Cardiac fibroblast (primary cell): ENCODE measurements around the gene HIP1.
A peak's percentile ranks its signal among the peaks of the same experiment; 100 is the strongest.
"Not testable (repeated sequence)": the region's sequence is repeated elsewhere in the genome, so short reads cannot be mapped to it uniquely, and the experiment has no call there.

Experiments used
- DNase-seq, 2 donors: peaks; one replicate each; pipeline versions ENCODE4 v3.0.0 to v3.0.0-alpha.2; 2010; ENCODE audit warnings: low read depth in 2 of 2
- H3K4me3 ChIP-seq, 2 donors: replicated peaks in 1 of 2; 1 replicate in 1 of 2; 2 replicates in 1 of 2; pipeline ENCODE4 v1.5.1; 2011; ENCODE audit warnings: low read depth in 2 of 2, low read length in 2 of 2, mild to moderate bottlenecking in 2 of 2, moderate library complexity in 1 of 2
- CTCF ChIP-seq: IDR thresholded peaks from one replicate; pipeline ENCODE4 v1.5.1; 2011; ENCODE audit warnings: low read depth, mild to moderate bottlenecking, low read length, inconsistent platforms

The HIP1 gene

GRCh38 chr7:75617634-75618234 is 121.0 kb downstream of the HIP1 start:
- no peak overlapping the region for H3K4me3 ChIP-seq
- peak; percentile 38 to 79 for DNase-seq
- no peak for TF ChIP-seq CTCF

- no peak overlapping the region for H3K4me3 ChIP-seq
- no peak for DNase-seq
- no peak for TF ChIP-seq CTCF
Observed at GRCh38 chr7:75616421-75617167, 122.1 kb downstream of the HIP1 start.

GRCh38 chr7:75614401-75614800 is 124.3 kb downstream of the HIP1 start:
- TF ChIP-seq CTCF: no peak
- no peak for DNase-seq
- no peak overlapping the region for H3K4me3 ChIP-seq

GRCh38 chr7:75613351-75613750 is 125.4 kb downstream of the HIP1 start:
- DNase-seq: no peak
- no peak for TF ChIP-seq CTCF
- no peak overlapping the region for H3K4me3 ChIP-seq

GRCh38 chr7:75611557-75612178 is 127.1 kb downstream of the HIP1 start:
- H3K4me3 ChIP-seq: no peak overlapping the region
- TF ChIP-seq CTCF: no peak
- DNase-seq: peak; percentile 4 to 15

GRCh38 chr7:75609416-75609815 is 129.3 kb downstream of the HIP1 start:
- H3K4me3 ChIP-seq, DNase-seq: not testable (repeated sequence)

GRCh38 chr7:75608451-75609122 is 130.2 kb downstream of the HIP1 start:
- no peak for TF ChIP-seq CTCF

More at GRCh38 chr7:75608451-75609122, 130.2 kb downstream of the HIP1 start:
- H3K4me3 ChIP-seq: no peak overlapping the region
- DNase-seq: peak in 1 of 2 donors; percentile 15
